Mesendoderm (in vitro differentiated cells): ENCODE measurements around the gene SRSF8.
"Not testable (repeated sequence)": the region's sequence is repeated elsewhere in the genome, so short reads cannot be mapped to it uniquely, and the experiment has no call there.

Source experiments
- DNase-seq: peaks from one replicate; pipeline ENCODE4 v3.0.0; 2013
- H2AK5ac ChIP-seq: 2 replicates; pipeline ENCODE4 v1.6.1; 2013; ENCODE audit warnings: low read length, inconsistent platforms
- H2BK120ac ChIP-seq: 2 replicates; pipeline ENCODE4 v1.6.1; 2013; ENCODE audit warnings: low read depth, mild to moderate bottlenecking, low read length, moderate library complexity, mixed read lengths
- H2BK15ac ChIP-seq: replicated peaks from 2 replicates; pipeline ENCODE4 v1.6.1; 2013; ENCODE audit warnings: low read depth, mild to moderate bottlenecking, moderate library complexity
- H2BK5ac ChIP-seq: 2 replicates; pipeline ENCODE4 v1.6.1; 2013; ENCODE audit warnings: low read length, inconsistent platforms
- H3K18ac ChIP-seq: 2 replicates; pipeline ENCODE4 v1.6.1; 2013; ENCODE audit warnings: mild to moderate bottlenecking, low read length, mixed read lengths
- H3K23ac ChIP-seq: one replicate; pipeline ENCODE4 v1.6.1; 2013; ENCODE audit warnings: low read length
- H3K27ac ChIP-seq: 2 replicates; pipeline ENCODE4 v1.5.1; 2013; ENCODE audit warnings: low read depth, mild to moderate bottlenecking, inconsistent platforms, low read length, moderate library complexity
- H3K27me3 ChIP-seq: 2 replicates; pipeline ENCODE4 v1.6.1; 2013; ENCODE audit warnings: low read length, control low read depth, mild to moderate bottlenecking, inconsistent platforms; ENCODE audit not compliant: insufficient read depth, poor library complexity
- H3K36me3 ChIP-seq: 2 replicates; pipeline ENCODE4 v1.6.1; 2013; ENCODE audit warnings: low read length, inconsistent platforms; ENCODE audit not compliant: control insufficient read depth, insufficient read depth
- H3K4ac ChIP-seq: one replicate; pipeline ENCODE4 v1.6.1; 2013; ENCODE audit warnings: low read depth, mild to moderate bottlenecking, low read length, moderate library complexity
- H3K4me1 ChIP-seq: 2 replicates; pipeline ENCODE4 v1.6.1; 2013; ENCODE audit warnings: low read depth, low read length, inconsistent platforms; ENCODE audit not compliant: control insufficient read depth
- H3K4me2 ChIP-seq: 2 replicates; pipeline ENCODE4 v1.6.1; 2013; ENCODE audit warnings: low read length
- H3K4me3 ChIP-seq: 2 replicates; pipeline ENCODE4 v1.5.1; 2013; ENCODE audit warnings: mild to moderate bottlenecking, low read length
- H3K56ac ChIP-seq: one replicate; pipeline ENCODE4 v1.6.1; 2013; ENCODE audit warnings: low read length
- H3K79me1 ChIP-seq: 2 replicates; pipeline ENCODE4 v1.6.1; 2013; ENCODE audit warnings: low read length, inconsistent platforms
- H3K79me2 ChIP-seq: 2 replicates; pipeline ENCODE4 v1.6.1; 2013; ENCODE audit warnings: mild to moderate bottlenecking, low read length; ENCODE audit not compliant: control insufficient read depth, insufficient read depth
- H3K9ac ChIP-seq: 2 replicates; pipeline ENCODE4 v1.6.1; 2013; ENCODE audit warnings: low read length, inconsistent platforms
- H4K5ac ChIP-seq: one replicate; pipeline ENCODE4 v1.6.1; 2013; ENCODE audit warnings: low read length
- H4K8ac ChIP-seq: one replicate; pipeline ENCODE4 v1.6.1; 2013; ENCODE audit warnings: low read depth, mild to moderate bottlenecking, control low read depth, low read length, moderate library complexity
- WGBS: extraction: QIAGEN DNeasy Blood & Tissue Kit; methylation state at CpG from one replicate; pipeline ENCODE4 v1.1.7; 2013; ENCODE audit warnings: low lambda C conversion rate, missing lambda C conversion rate; ENCODE audit not compliant: insufficient coverage; ENCODE audit errors: extremely low coverage; 5-methylcytosine and 5-hydroxymethylcytosine counted together

Gene SRSF8

DNA sequence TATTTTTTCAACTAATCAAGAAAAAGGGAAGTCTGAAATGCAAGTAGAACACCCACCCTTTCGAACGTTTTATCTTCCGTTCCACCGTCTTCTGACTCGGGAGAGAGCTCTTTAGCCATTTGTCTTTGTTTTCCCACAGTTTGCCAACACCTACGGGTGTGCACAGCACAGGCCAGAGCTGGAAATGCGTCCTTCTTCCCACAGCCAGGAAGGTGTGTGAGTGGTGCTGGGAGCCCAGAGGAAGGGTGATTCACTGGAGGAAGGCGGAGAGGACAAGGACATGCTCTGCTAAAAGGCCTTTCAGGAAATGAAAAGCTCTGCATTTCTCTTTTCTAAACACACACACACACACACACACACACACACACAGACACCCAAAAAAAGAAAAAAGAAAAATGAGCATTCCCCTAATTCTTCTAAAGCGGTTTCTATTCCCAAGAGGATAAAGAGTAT lies 41.5 kb downstream of the SRSF8 start:
- peak; percentile 40 for DNase-seq
- WGBS: no CpG with 5 or more reads among the region's 9 CpGs
- no peak overlapping the region for H3K27ac ChIP-seq

DNA sequence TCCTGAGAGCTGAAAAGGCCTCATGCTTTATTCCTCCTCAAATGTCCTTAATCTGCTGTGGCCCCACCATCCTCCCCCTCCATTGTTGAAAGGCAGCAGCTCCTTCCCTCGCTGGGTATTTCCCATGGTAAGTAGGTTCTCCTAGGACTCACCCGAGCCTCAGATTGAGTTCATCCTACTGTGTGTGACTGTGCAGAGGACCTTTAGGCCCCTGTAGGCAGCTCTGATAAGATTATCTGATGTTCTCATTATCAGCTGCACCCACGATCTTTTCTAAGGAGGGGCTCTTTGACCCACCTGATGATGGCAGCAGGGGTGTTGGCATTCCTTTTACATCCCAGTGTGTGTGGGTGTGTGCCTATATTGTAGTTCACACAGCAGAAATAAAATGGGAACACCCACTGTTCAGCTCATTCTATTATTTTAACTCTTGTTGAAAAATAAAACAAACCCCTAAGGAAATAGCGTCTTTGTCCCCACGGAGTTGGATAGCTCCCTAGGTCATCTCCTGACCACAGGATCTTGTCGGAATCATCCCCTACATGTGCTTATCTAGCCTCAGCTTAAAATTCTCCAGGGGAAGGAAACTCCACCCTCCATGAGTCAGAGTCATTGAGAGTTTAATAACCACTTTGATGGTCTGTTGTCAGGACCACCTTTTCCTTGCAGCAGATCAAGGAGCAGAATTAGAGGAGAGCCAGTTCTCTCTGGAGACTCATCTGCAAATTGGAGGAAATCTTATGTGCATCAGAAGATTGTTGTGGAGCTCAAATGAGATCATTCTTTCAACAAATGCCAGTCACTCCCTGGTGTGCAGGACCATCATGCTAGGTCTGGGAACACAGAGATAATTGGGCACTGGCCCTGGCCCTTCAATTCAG lies 42.2 kb downstream of the SRSF8 start:
- Histone ChIP-seq H3K56ac (no peak overlapping the region), H3K4ac (no peak overlapping the region), H3K23ac (no peak overlapping the region), H2BK120ac (no peak overlapping the region), H3K27ac (no peak overlapping the region), H2AK5ac (no peak overlapping the region), H4K5ac (no peak overlapping the region), H3K36me3 (no peaks in the 10 kb centered on the region), H3K79me2 (no peaks in the 10 kb centered on the region), H3K4me3 (no peak overlapping the region), H3K4me1 (peaks cover 8% of the 10 kb centered on the region), H2BK15ac (no peak overlapping the region), H4K8ac (no peak overlapping the region), H3K4me2 (no peak overlapping the region), H2BK5ac (no peak overlapping the region), H3K27me3 (no peaks in the 10 kb centered on the region), H3K18ac (no peak overlapping the region), H3K79me1 (no peaks in the 10 kb centered on the region), H3K9ac (no peak overlapping the region)
- no CpG with 5 or more reads among the region's 6 CpGs for WGBS
- DNase-seq: peak; percentile 47

More for the DNA sequence above, 41.5 kb downstream of the SRSF8 start:
- no peak overlapping the region for H4K5ac ChIP-seq
- H2BK5ac ChIP-seq: no peak overlapping the region
- H3K27me3 ChIP-seq: no peaks in the 10 kb centered on the region
- no peak overlapping the region for H3K9ac ChIP-seq
- H3K79me1 ChIP-seq: no peaks in the 10 kb centered on the region
- H3K36me3 ChIP-seq: no peaks in the 10 kb centered on the region
- no peak overlapping the region for H4K8ac ChIP-seq
- no peaks in the 10 kb centered on the region for H3K79me2 ChIP-seq
- no peak overlapping the region for H2BK120ac ChIP-seq
- H2AK5ac ChIP-seq: no peak overlapping the region
- no peak overlapping the region for H3K4ac ChIP-seq
- H3K56ac ChIP-seq: no peak overlapping the region
- H3K23ac ChIP-seq: no peak overlapping the region
- peaks cover 8% of the 10 kb centered on the region for H3K4me1 ChIP-seq
- no peak overlapping the region for H3K18ac ChIP-seq
- no peak overlapping the region for H3K4me3 ChIP-seq
- H3K4me2 ChIP-seq: no peak overlapping the region
- no peak overlapping the region for H2BK15ac ChIP-seq

DNA sequence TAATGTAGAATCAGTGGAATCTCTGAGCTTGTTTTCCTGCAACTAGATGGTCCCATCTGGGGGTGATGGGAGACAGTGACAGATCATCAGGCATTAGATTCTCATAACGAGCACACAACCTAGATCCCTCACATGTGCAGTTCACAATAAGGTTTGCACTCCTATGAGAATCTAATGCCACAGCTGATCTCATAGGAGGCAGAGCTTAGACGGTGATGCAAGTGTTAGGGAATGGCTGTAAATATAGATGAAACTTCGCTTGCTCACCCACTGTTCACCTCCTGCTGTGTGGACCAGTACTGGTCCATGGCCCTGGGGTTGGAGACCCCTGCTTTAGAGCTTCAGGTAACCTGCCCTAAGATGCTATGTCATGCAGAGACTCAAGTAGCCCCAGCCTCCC lies 44.8 kb downstream of the SRSF8 start:
- not testable (repeated sequence) for H3K56ac ChIP-seq

DNA sequence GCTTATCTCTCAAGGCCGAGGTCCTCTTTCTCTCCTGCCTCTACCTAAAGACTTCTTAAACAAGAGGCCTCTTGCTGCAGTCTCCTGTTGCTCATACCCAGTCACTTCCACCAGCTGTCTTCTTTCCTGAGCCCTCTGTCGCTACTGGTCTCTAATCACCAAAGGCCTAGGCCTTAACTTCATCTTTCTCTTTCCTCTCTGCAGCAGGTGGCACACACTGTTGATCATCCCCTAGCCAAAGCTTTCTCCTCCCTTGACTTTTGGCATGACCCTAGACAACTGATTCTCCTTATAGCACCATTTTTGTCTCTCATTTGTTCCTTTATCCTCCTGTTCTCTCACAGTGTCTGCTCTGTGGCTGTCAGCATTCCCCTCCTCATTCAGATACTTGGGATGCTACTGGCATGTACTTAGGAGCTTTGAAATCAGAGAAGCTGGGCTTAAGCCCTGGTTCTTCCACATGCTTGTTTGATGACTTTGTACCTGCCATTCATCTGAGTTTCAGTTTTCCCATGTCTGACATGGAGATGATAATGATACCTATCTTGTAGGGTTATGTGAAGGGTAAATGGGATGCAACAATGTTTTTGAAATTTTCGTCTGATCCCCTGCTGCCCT lies 45.3 kb downstream of the SRSF8 start:
- Histone ChIP-seq H3K4me2 (no peak overlapping the region), H2BK15ac (no peak overlapping the region), H3K4me1 (peaks cover 8% of the 10 kb centered on the region), H3K18ac (no peak overlapping the region), H2AK5ac (no peak overlapping the region), H3K79me1 (no peaks in the 10 kb centered on the region), H3K79me2 (no peaks in the 10 kb centered on the region), H3K4me3 (no peak overlapping the region), H3K23ac (no peak overlapping the region), H3K36me3 (no peaks in the 10 kb centered on the region), H2BK5ac (no peak overlapping the region), H3K4ac (no peak overlapping the region), H3K27ac (no peak overlapping the region), H3K56ac (no peak overlapping the region), H4K8ac (no peak overlapping the region), H3K9ac (no peak overlapping the region), H4K5ac (no peak overlapping the region), H3K27me3 (no peaks in the 10 kb centered on the region), H2BK120ac (no peak overlapping the region)
- WGBS: no CpG with 5 or more reads among the region's 3 CpGs
- no peak for DNase-seq

More for the DNA sequence above, 44.8 kb downstream of the SRSF8 start:
- H2BK5ac ChIP-seq, H3K4me3 ChIP-seq, H2AK5ac ChIP-seq, H3K4ac ChIP-seq, H3K4me2 ChIP-seq, H3K79me2 ChIP-seq, H3K27me3 ChIP-seq, H3K18ac ChIP-seq, H3K79me1 ChIP-seq, H2BK120ac ChIP-seq, H2BK15ac ChIP-seq, DNase-seq, H4K8ac ChIP-seq, H3K4me1 ChIP-seq, H3K23ac ChIP-seq, H4K5ac ChIP-seq, H3K27ac ChIP-seq, H3K36me3 ChIP-seq, H3K9ac ChIP-seq: not testable (repeated sequence)
- no CpG with 5 or more reads among the region's 3 CpGs for WGBS

DNA sequence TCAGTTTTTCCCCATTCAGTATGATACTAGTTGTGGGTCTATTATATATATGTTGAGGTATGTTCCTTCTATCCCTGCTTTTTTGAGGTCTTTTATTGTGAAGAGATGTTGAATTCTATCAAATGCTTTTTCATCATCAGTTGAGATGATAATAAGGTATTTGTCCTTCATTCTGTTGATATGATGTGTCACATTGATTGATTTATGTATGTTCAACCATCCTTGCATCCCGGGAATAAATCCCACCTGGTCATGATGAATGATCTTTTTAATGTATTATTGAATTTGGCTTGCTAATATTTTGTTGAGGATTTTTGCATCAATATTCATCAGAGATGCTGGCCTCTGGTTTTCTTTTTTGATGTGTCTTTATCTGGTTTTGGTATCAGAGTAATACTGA lies 48.9 kb downstream of the SRSF8 start:
- H3K9ac ChIP-seq: no peak overlapping the region
- no peak overlapping the region for H3K4me3 ChIP-seq
- no peak overlapping the region for H4K5ac ChIP-seq
- no peak for DNase-seq
- no peak overlapping the region for H2AK5ac ChIP-seq
- WGBS: no CpG with 5 or more reads among the region's 1 CpG
- no peak overlapping the region for H4K8ac ChIP-seq
- no peak overlapping the region for H3K4ac ChIP-seq
- H3K36me3 ChIP-seq: no peaks in the 10 kb centered on the region
- no peak overlapping the region for H3K18ac ChIP-seq
- H3K79me1 ChIP-seq: no peaks in the 10 kb centered on the region
- H3K27me3 ChIP-seq: no peaks in the 10 kb centered on the region
- no peaks in the 10 kb centered on the region for H3K4me1 ChIP-seq
- H3K4me2 ChIP-seq: no peak overlapping the region
- no peaks in the 10 kb centered on the region for H3K79me2 ChIP-seq
- no peak overlapping the region for H2BK120ac ChIP-seq
- H3K23ac ChIP-seq: no peak overlapping the region
- H2BK5ac ChIP-seq: no peak overlapping the region
- no peak overlapping the region for H3K27ac ChIP-seq
- no peak overlapping the region for H2BK15ac ChIP-seq
- H3K56ac ChIP-seq: no peak overlapping the region
